HCT116 (cell line): ENCODE data around the gene KCNIP4. TPM values are rescaled to one million over a fixed set of nuclear protein-coding genes. Genes with fewer than 3 reads are reported as not detected.

ENCODE experiments used
- ATAC-seq: fragments of 200-7000 bp; cut with Tn5 transposase; 2 replicates; pipeline ENCODE4 v1.9.1; 2020; ENCODE audit warnings: mild to moderate bottlenecking, moderate library complexity
- BruUV-seq: library from RNA; stranded (reverse); fragments of 400-500 nt; replicated peaks from 2 replicates; lab custom pipeline; 2021; lab: Mats Ljungman, UMichigan
- CTCF ChIA-PET: fragments of 300-600 bp; sonication (Branson Sonifier 250); formaldehyde crosslinking; loops from one replicate; lab custom pipeline; 2021; ENCODE audit warnings: antibody characterized with exemption; lab: Charles Lee
- POLR2A ChIA-PET: fragments of 300-600, 350-600 bp; sonication (Branson Sonifier 250); formaldehyde crosslinking; loops from one replicate; lab custom pipeline; 2021; ENCODE audit warnings: antibody characterized with exemption; lab: Charles Lee
- RAD21 ChIA-PET, 2 experiments: fragments of 300-600 bp; sonication (Branson Sonifier 250); formaldehyde crosslinking; loops; one replicate each; lab custom pipeline; 2023; ENCODE audit warnings: low total read pairs in 2 of 2; ENCODE audit not compliant: uncharacterized antibody in 2 of 2, unreplicated experiment in 2 of 2, low non-redundant PET in 1 of 2; lab: Charles Lee
- DNase-seq: peaks from one replicate; pipeline ENCODE4 v3.0.0-alpha.2; 2010; ENCODE audit warnings: low read depth, low spot score
- H2AFZ ChIP-seq: fragments of 200-600 bp; shearing (Covaris generic), sonication (generic); 2 replicates; pipeline ENCODE4 v1.6.1; 2017; ENCODE audit warnings: low read depth, mixed run types, mixed read lengths, antibody characterized with exemption, low read length; ENCODE audit not compliant: poor library complexity, severe bottlenecking
- H3K27ac ChIP-seq: 2 replicates; pipeline ENCODE4 v1.5.1; 2012; ENCODE audit warnings: low read depth, low read length
- H3K27me3 ChIP-seq: fragments of 200-600 bp; sonication (generic); 2 replicates; pipeline ENCODE4 v1.6.1; 2016; ENCODE audit warnings: mixed run types, low read length, mixed read lengths; ENCODE audit not compliant: insufficient read depth
- H3K36me3 ChIP-seq, 2 experiments: fragments of 200-500 bp in 1 of 2; fragments of 200-600 bp in 1 of 2; sonication (Bioruptor generic) in 1 of 2; sonication (generic) in 1 of 2; 2 replicates each; pipeline versions ENCODE4 v1.5.1 to v1.6.1; 2014 to 2016; ENCODE audit warnings: low read length in 2 of 2, inconsistent platforms in 1 of 2, mixed read lengths in 1 of 2, mixed run types in 1 of 2; ENCODE audit not compliant: insufficient read depth in 2 of 2, control insufficient read depth in 1 of 2
- H3K4me1 ChIP-seq, 2 experiments: fragments of 200-600 bp in 1 of 2; sonication (generic) in 1 of 2; 2 replicates each; pipeline versions ENCODE4 v1.5.1 to v1.6.1; 2012 to 2017; ENCODE audit warnings: low read length in 2 of 2, inconsistent platforms in 1 of 2, mild to moderate bottlenecking in 1 of 2, mixed read lengths in 1 of 2, mixed run types in 1 of 2, moderate library complexity in 1 of 2; ENCODE audit not compliant: insufficient read depth in 2 of 2, control insufficient read depth in 1 of 2
- H3K4me2 ChIP-seq: fragments of 200-600 bp; sonication (generic); 2 replicates; pipeline ENCODE4 v1.6.1; 2017; ENCODE audit warnings: mixed run types, low read length, mixed read lengths
- H3K4me3 ChIP-seq, 2 experiments: fragments of 200-600 bp in 1 of 2; sonication (generic) in 1 of 2; replicated peaks in 1 of 2; 2 replicates each; pipeline ENCODE4 v1.5.1; 2011 to 2016; ENCODE audit warnings: low read length in 2 of 2, control low read depth in 1 of 2, low read depth in 1 of 2, mild to moderate bottlenecking in 1 of 2, mixed read lengths in 1 of 2, mixed run types in 1 of 2
- H3K79me2 ChIP-seq: fragments of 200-600 bp; sonication (generic); 2 replicates; pipeline ENCODE4 v1.6.1; 2017; ENCODE audit warnings: mild to moderate bottlenecking, mixed run types, low read length, moderate library complexity, mixed read lengths; ENCODE audit not compliant: insufficient read depth
- H3K9ac ChIP-seq: fragments of 200-600 bp; sonication (generic); 2 replicates; pipeline ENCODE4 v1.6.1; 2016; ENCODE audit warnings: low read length, mixed read lengths
- H3K9me2 ChIP-seq: fragments of 200-600 bp; sonication (generic), shearing (Covaris generic); 2 replicates; pipeline ENCODE4 v1.6.1; 2017; ENCODE audit warnings: mixed run types, mild to moderate bottlenecking, moderate library complexity; ENCODE audit not compliant: insufficient read depth
- H3K9me3 ChIP-seq, 2 experiments: fragments of 200-500 bp in 1 of 2; fragments of 200-600 bp in 1 of 2; sonication (Bioruptor generic) in 1 of 2; sonication (generic) in 1 of 2; 2 replicates each; pipeline ENCODE4 v1.6.1; 2014 to 2017; ENCODE audit warnings: low read length in 2 of 2, mixed read lengths in 2 of 2, inconsistent platforms in 1 of 2, low read depth in 1 of 2, mild to moderate bottlenecking in 1 of 2, mixed run types in 1 of 2, moderate library complexity in 1 of 2; ENCODE audit not compliant: control insufficient read depth in 1 of 2, insufficient read depth in 1 of 2
- H4K20me1 ChIP-seq: fragments of 200-600 bp; sonication (generic), shearing (Covaris generic); 2 replicates; pipeline ENCODE4 v1.6.1; 2017; ENCODE audit warnings: mixed run types, mild to moderate bottlenecking, moderate library complexity; ENCODE audit not compliant: insufficient read depth
- CBX3 ChIP-seq: IDR thresholded peaks from 2 replicates; pipeline ENCODE4 v1.6.1; 2012; ENCODE audit warnings: low read depth
- CEBPB ChIP-seq: IDR thresholded peaks from 2 replicates; pipeline ENCODE4 v1.6.1; 2012; ENCODE audit warnings: low read depth
- EGR1 ChIP-seq: IDR thresholded peaks from 2 replicates; pipeline ENCODE4 v1.6.1; 2012; ENCODE audit warnings: low read depth
- ELF1 ChIP-seq: IDR thresholded peaks from 2 replicates; pipeline ENCODE4 v1.6.1; 2012; ENCODE audit warnings: low read depth, borderline replicate concordance
- EZH2 ChIP-seq: fragments of 200-600 bp; sonication (generic); IDR thresholded peaks from 2 replicates; pipeline ENCODE4 v1.6.1; 2017; ENCODE audit warnings: antibody characterized with exemption, mixed run types
- EZH2phosphoT487 ChIP-seq: fragments of 200-600 bp; IDR thresholded peaks from 2 replicates; pipeline ENCODE4 v1.6.1; 2018; ENCODE audit warnings: antibody characterized with exemption, borderline replicate concordance
- FOSL1 ChIP-seq: IDR thresholded peaks from 2 replicates; pipeline ENCODE4 v1.6.1; 2012; ENCODE audit warnings: low read depth
- JUND ChIP-seq: IDR thresholded peaks from 2 replicates; pipeline ENCODE4 v1.6.1; 2012
- MAX ChIP-seq: IDR thresholded peaks from 2 replicates; pipeline ENCODE4 v1.6.1; 2012
- POLR2A ChIP-seq: IDR thresholded peaks from 2 replicates; pipeline ENCODE4 v1.7.0; 2011; ENCODE audit warnings: borderline replicate concordance; ENCODE audit not compliant: insufficient read depth, insufficient read length; ENCODE audit errors: extremely low read depth
- POLR2AphosphoS5 ChIP-seq: IDR thresholded peaks from 2 replicates; pipeline ENCODE4 v1.6.1; 2011; ENCODE audit warnings: mild to moderate bottlenecking, low read depth, low read length, moderate library complexity
- SIN3A ChIP-seq: IDR thresholded peaks from 2 replicates; pipeline ENCODE4 v1.6.1; 2012; ENCODE audit warnings: low read depth
- SP1 ChIP-seq: IDR thresholded peaks from 2 replicates; pipeline ENCODE4 v1.6.1; 2012; ENCODE audit warnings: low read depth
- SRF ChIP-seq: IDR thresholded peaks from 2 replicates; pipeline ENCODE4 v1.6.1; 2012; ENCODE audit warnings: low read depth
- YY1 ChIP-seq: IDR thresholded peaks from 2 replicates; pipeline ENCODE4 v1.6.1; 2011; ENCODE audit warnings: low read length, low read depth, moderate library complexity, mild to moderate bottlenecking; ENCODE audit not compliant: insufficient replicate concordance; ENCODE audit errors: extremely low read depth
- ZFX ChIP-seq: fragments of 450-650 bp; IDR thresholded peaks from 2 replicates; pipeline ENCODE4 v1.6.1; 2017
- intact Hi-C: fragments of 100-400 bp; cut with micrococcal nuclease; formaldehyde crosslinking; loops from 2 replicates; pipeline ENCODE4 v1.10.0; 2022
- total RNA-seq: library from RNA; stranded (reverse); gene quantifications from one replicate; pipeline ENCODE4 v1.2.1, GENCODE V29; 2021; ENCODE audit not compliant: unreplicated experiment
- TF ChIP-seq, protein P1 (sequence below), 3 experiments: fragments of 200-600 bp in 1 of 3; sonication (generic) in 1 of 3; IDR thresholded peaks in 2 of 3; conservative IDR thresholded peaks in 1 of 3; 2 replicates each; pipeline ENCODE4 v1.5.1; 2012 to 2017; ENCODE audit warnings: low read depth in 2 of 3, low read length in 2 of 3, antibody characterized with exemption in 1 of 3, borderline replicate concordance in 1 of 3, control low read depth in 1 of 3, mild to moderate bottlenecking in 1 of 3, mixed read lengths in 1 of 3, mixed run types in 1 of 3, moderate library complexity in 1 of 3; ENCODE audit not compliant: insufficient read depth in 1 of 3
- TF ChIP-seq, protein P2 (sequence below): IDR thresholded peaks from 2 replicates; pipeline ENCODE4 v1.6.1; 2012
- TF ChIP-seq, protein P3 (sequence below): IDR thresholded peaks from 2 replicates; pipeline ENCODE4 v1.6.1; 2011; ENCODE audit warnings: mild to moderate bottlenecking, low read length, moderate library complexity; ENCODE audit not compliant: insufficient replicate concordance; ENCODE audit errors: extremely low read depth

The KCNIP4 gene
- total RNA-seq, 1 experiment from 2014 or later = not detected

DNA sequence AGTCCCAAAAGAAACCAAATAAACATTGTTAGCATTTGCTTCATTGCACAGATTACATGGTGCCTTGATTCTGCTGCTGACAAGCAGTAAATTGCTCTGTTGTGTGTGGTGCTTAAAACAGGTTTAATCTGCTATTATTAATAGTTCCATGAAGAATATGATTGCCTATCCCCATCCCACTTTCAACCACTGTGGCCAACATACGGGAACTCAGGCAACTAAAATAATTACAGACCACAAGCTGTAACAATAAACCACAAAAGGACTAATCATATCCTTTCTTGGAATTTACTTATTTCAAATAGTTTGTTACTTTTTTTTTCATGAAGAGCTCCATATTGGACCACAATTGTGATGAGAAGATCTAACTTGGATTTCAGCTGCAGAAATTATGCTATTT is 1116.8 kb downstream of the KCNIP4 start (continued):
- TF ChIP-seq, protein P1, sequence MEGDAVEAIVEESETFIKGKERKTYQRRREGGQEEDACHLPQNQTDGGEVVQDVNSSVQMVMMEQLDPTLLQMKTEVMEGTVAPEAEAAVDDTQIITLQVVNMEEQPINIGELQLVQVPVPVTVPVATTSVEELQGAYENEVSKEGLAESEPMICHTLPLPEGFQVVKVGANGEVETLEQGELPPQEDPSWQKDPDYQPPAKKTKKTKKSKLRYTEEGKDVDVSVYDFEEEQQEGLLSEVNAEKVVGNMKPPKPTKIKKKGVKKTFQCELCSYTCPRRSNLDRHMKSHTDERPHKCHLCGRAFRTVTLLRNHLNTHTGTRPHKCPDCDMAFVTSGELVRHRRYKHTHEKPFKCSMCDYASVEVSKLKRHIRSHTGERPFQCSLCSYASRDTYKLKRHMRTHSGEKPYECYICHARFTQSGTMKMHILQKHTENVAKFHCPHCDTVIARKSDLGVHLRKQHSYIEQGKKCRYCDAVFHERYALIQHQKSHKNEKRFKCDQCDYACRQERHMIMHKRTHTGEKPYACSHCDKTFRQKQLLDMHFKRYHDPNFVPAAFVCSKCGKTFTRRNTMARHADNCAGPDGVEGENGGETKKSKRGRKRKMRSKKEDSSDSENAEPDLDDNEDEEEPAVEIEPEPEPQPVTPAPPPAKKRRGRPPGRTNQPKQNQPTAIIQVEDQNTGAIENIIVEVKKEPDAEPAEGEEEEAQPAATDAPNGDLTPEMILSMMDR (IDR thresholded peaks at IDR 0.05 in 2 of 3, conservative IDR thresholded peaks at IDR 0.05 in 1 of 3; ENCODE audit: borderline replicate concordance in 1 of 3, insufficient read depth in 1 of 3, low read depth in 2 of 3, low read length in 2 of 3) = no peak
- TF ChIP-seq YY1 = no peak

- DNase-seq (no peak), ATAC-seq (no peak)
- no peaks in the 10 kb centered on the region for H3K9me3 ChIP-seq
- no peaks in the 10 kb centered on the region; the same call in 1 of the 2 replicates for H3K9me2 ChIP-seq
- no peak overlapping the region for H2AFZ ChIP-seq
- intact Hi-C loops = no loop called here
- no peaks in the 10 kb centered on the region for H3K36me3 ChIP-seq
- H3K4me3 ChIP-seq = no peak overlapping the region
- no peak overlapping the region for H3K9ac ChIP-seq
- no TSS peak for BruUV-seq
- H3K27me3 ChIP-seq = no peaks in the 10 kb centered on the region
- POLR2A ChIA-PET = no interaction called here
- H4K20me1 ChIP-seq = no peaks in the 10 kb centered on the region
- H3K27ac ChIP-seq = no peak overlapping the region
- no peak overlapping the region for H3K4me2 ChIP-seq
- no peaks in the 10 kb centered on the region for H3K79me2 ChIP-seq
- RAD21 ChIA-PET = no interaction called here
- H3K4me1 ChIP-seq = no peaks in the 10 kb centered on the region
- CTCF ChIA-PET = no interaction called here
- TF ChIP-seq ZFX (no peak), MAX (no peak), POLR2A (no peak), POLR2AphosphoS5 (no peak), EZH2 (no peak), SRF (no peak), JUND (no peak), SP1 (no peak), EGR1 (no peak), CEBPB (no peak), FOSL1 (no peak), EZH2phosphoT487 (no peak), CBX3 (no peak), SIN3A (no peak), ELF1 (no peak)
- TF ChIP-seq, protein P2, sequence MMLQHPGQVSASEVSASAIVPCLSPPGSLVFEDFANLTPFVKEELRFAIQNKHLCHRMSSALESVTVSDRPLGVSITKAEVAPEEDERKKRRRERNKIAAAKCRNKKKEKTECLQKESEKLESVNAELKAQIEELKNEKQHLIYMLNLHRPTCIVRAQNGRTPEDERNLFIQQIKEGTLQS = no peak
- TF ChIP-seq, protein P1 (IDR thresholded peaks at IDR 0.05 in 2 of 3, conservative IDR thresholded peaks at IDR 0.05 in 1 of 3; ENCODE audit: borderline replicate concordance in 1 of 3, insufficient read depth in 1 of 3, low read depth in 2 of 3, low read length in 2 of 3) = no peak
- TF ChIP-seq, protein P3, sequence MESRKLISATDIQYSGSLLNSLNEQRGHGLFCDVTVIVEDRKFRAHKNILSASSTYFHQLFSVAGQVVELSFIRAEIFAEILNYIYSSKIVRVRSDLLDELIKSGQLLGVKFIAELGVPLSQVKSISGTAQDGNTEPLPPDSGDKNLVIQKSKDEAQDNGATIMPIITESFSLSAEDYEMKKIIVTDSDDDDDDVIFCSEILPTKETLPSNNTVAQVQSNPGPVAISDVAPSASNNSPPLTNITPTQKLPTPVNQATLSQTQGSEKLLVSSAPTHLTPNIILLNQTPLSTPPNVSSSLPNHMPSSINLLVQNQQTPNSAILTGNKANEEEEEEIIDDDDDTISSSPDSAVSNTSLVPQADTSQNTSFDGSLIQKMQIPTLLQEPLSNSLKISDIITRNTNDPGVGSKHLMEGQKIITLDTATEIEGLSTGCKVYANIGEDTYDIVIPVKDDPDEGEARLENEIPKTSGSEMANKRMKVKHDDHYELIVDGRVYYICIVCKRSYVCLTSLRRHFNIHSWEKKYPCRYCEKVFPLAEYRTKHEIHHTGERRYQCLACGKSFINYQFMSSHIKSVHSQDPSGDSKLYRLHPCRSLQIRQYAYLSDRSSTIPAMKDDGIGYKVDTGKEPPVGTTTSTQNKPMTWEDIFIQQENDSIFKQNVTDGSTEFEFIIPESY = no peak
These were observed 1118.8 kb downstream of the KCNIP4 start for GRCh38 chr4:20829617-20830357.
